Smooth muscle cell (in vitro differentiated cells): Measurements from ENCODE around the gene FADS2. TPM values are rescaled to one million over a fixed set of nuclear protein-coding genes. Genes with fewer than 3 reads are reported as not detected.

Experiments used
- DNase-seq: peaks from one replicate; lab custom pipeline; 2025; ENCODE audit not compliant: unreplicated experiment; lab: John Stamatoyannopoulos, UW
- H2AFZ ChIP-seq: fragments of 200-600 bp; sonication (generic); 2 replicates; pipeline ENCODE4 v1.6.0; 2016; ENCODE audit warnings: antibody characterized with exemption, low read depth, mild to moderate bottlenecking
- H3F3A ChIP-seq: fragments of 200-600 bp; sonication (generic); 2 replicates; pipeline ENCODE4 v1.6.0; 2017; ENCODE audit warnings: antibody characterized with exemption, low read depth
- H3K27ac ChIP-seq: fragments of 200-600 bp; sonication (generic); 2 replicates; pipeline ENCODE4 v1.5.1; 2016; ENCODE audit warnings: low read depth, mild to moderate bottlenecking
- H3K27me3 ChIP-seq: fragments of 200-600 bp; sonication (generic); 2 replicates; pipeline ENCODE4 v1.6.1; 2016; ENCODE audit warnings: low read depth, mild to moderate bottlenecking
- H3K36me3 ChIP-seq: fragments of 200-600 bp; sonication (generic); 2 replicates; pipeline ENCODE4 v1.5.1; 2016; ENCODE audit warnings: low read depth
- H3K4me1 ChIP-seq: fragments of 200-600 bp; sonication (generic); 2 replicates; pipeline ENCODE4 v1.5.1; 2016; ENCODE audit warnings: low read depth
- H3K4me2 ChIP-seq: fragments of 200-600 bp; sonication (generic); 2 replicates; pipeline ENCODE4 v1.6.0; 2016; ENCODE audit warnings: mild to moderate bottlenecking
- H3K4me3 ChIP-seq: fragments of 200-600 bp; sonication (generic); 2 replicates; pipeline ENCODE4 v1.5.1; 2016; ENCODE audit warnings: mild to moderate bottlenecking
- H3K79me2 ChIP-seq: fragments of 200-600 bp; sonication (generic); 2 replicates; pipeline ENCODE4 v1.6.0; 2016; ENCODE audit warnings: low read depth, mild to moderate bottlenecking
- H3K9ac ChIP-seq: fragments of 200-600 bp; sonication (generic); 2 replicates; pipeline ENCODE4 v1.6.0; 2016; ENCODE audit warnings: low read depth
- H3K9me3 ChIP-seq: fragments of 200-600 bp; sonication (generic); replicated peaks from 2 replicates; pipeline ENCODE4 v1.5.1; 2016; ENCODE audit warnings: low read depth
- H4K20me1 ChIP-seq: fragments of 200-600 bp; sonication (generic); 2 replicates; pipeline ENCODE4 v1.6.0; 2016; ENCODE audit warnings: low read depth
- WGBS: methylation state at CpG from one replicate; pipeline ENCODE4 v1.1.7; 2016; ENCODE audit warnings: low lambda C conversion rate; 5-methylcytosine and 5-hydroxymethylcytosine counted together
- polyA plus RNA-seq: library from polyadenylated mRNA; unstranded; fragments of >200 nt; fragmentation: Nextera tagmentation; extraction: Ambion mirVana; gene quantifications from 2 replicates; pipeline ENCODE4 v1.2.1, GENCODE V29; 2016
- total RNA-seq: library from RNA; depleted of rRNA; stranded (reverse); fragments of >200 nt; gene quantifications from 2 replicates; pipeline ENCODE4 v1.2.3, GENCODE V29; 2014
- TF ChIP-seq, protein P1 (sequence below): fragments of 200-600 bp; sonication (generic); IDR thresholded peaks from 2 replicates; pipeline ENCODE4 v1.5.1; 2017; ENCODE audit warnings: borderline replicate concordance, mild to moderate bottlenecking, antibody characterized with exemption; ENCODE audit not compliant: insufficient read depth, poor library complexity, severe bottlenecking

The FADS2 gene
- total and polyA plus RNA-seq, 2 experiments from 2014 or later = 279 to 495 TPM

DNA sequence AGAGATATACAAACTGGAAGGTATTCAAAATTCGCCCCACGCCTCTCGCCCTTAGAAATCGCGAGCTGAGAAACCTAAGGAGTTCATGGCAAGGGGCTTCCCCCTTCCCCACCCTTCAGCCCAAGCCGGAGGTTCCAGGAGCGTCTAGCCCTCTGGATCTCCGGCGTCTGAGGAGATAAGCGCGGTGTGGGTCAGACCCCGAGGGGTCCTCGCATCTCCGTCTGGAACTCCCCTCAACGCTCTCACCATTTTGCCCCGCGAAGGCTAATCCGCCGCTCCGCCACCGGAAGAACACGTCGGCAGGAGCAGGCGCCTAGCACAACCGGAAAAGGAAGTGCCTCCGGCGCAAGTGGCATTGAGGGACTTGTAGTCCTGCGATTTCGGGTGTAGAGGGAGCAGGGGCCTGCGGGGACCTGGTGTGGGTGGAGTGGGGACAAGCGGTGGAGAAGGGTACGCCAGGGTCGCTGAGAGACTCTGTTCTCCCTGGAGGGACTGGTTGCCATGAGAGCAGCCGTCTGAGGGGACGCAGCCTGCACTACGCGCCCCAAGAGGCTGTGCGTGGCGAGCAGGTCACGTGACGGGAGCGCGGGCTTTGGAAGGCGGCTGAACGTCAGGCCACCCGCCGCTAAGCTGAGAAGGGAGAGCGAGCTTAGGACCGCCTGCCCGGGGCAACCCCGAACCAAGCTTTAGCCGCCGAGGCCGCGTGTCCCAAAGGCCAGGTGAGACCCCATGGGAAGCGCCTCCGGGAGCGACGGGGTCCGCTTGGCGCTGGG is 35.6 kb upstream of the FADS2 start, which contains the start of the genes FEN1 and TMEM258:
FEN1 (plus strand) TSS at position 602 of the 773 bp plus-strand sequence. CDS start 2,451 bp downstream, outside the sequence.
TMEM258 (minus strand) TSS at position 290 of the 773 bp plus-strand sequence; CDS start at position 249, 41 bp downstream.
- Histone ChIP-seq H3K36me3 (no peaks in the 10 kb centered on the region), H3K9ac (peak within 1 kb of the TSS; percentile 96), H2AFZ (peak within 1 kb of the TSS; percentile 78), H3K27me3 (no peaks in the 10 kb centered on the region), H3K27ac (peak within 1 kb of the TSS; percentile 99), H3K79me2 (peaks cover 39% of the 10 kb centered on the region), H3K4me1 (peaks cover 16% of the 10 kb centered on the region), H4K20me1 (no peaks in the 10 kb centered on the region), H3K9me3 (no peaks in the 10 kb centered on the region), H3K4me3 (peak within 1 kb of the TSS; percentile 78), H3K4me2 (peak within 1 kb of the TSS; percentile 91), H3F3A (peaks cover 7% of the 10 kb centered on the region)
- WGBS = 1% methylated on average over 59 of the region's 61 CpGs
- peak; percentile 95 for DNase-seq
- TF ChIP-seq, protein P1, sequence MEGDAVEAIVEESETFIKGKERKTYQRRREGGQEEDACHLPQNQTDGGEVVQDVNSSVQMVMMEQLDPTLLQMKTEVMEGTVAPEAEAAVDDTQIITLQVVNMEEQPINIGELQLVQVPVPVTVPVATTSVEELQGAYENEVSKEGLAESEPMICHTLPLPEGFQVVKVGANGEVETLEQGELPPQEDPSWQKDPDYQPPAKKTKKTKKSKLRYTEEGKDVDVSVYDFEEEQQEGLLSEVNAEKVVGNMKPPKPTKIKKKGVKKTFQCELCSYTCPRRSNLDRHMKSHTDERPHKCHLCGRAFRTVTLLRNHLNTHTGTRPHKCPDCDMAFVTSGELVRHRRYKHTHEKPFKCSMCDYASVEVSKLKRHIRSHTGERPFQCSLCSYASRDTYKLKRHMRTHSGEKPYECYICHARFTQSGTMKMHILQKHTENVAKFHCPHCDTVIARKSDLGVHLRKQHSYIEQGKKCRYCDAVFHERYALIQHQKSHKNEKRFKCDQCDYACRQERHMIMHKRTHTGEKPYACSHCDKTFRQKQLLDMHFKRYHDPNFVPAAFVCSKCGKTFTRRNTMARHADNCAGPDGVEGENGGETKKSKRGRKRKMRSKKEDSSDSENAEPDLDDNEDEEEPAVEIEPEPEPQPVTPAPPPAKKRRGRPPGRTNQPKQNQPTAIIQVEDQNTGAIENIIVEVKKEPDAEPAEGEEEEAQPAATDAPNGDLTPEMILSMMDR = no peak

DNA sequence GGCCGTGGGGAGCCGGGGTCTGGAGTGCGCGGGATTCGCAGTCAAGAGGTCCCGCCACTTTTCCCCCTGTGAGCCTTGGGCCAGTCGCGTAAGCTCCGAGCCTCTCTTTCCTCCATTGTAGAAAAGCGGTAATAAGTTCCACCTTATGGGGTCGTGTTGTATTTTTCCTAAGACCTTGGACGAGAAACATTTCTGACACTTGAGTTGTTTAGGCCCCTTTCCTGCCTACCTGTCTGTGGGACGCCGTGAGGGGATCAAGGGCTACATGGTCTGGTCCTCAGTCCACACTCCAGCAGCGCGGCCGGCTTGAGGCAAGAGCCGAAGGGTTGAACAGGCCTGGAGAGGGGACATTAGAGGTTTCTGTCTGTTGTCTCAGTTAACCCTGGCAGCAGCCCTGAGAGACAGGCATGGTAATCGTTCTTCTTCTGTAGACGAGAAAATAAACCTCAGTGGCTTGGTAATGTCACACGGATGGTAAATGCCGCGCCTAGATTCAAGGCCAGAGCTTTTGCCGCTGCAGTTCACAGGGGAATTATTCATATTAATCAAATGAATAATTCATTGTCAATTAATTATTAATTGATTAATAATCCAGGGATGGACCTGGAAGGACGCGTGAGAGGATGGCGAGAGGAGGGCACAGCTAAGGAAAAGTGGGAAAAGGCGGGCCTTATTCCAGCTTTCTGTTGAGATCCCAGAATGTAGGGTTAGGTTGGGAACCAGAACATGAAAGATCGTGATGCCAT is 34.8 kb upstream of the FADS2 start:
- Histone ChIP-seq H3K9ac (peak overlapping the region; percentile 96), H3K4me2 (peak overlapping the region; percentile 91), H3K4me3 (peak overlapping the region; percentile 78), H3K36me3 (no peaks in the 10 kb centered on the region), H2AFZ (peak overlapping the region; percentile 78), H3K4me1 (peaks cover 16% of the 10 kb centered on the region), H3K27ac (peak overlapping the region; percentile 99), H3F3A (peaks cover 6% of the 10 kb centered on the region), H4K20me1 (no peaks in the 10 kb centered on the region), H3K9me3 (no peaks in the 10 kb centered on the region), H3K27me3 (no peaks in the 10 kb centered on the region), H3K79me2 (peaks cover 39% of the 10 kb centered on the region)
- TF ChIP-seq, protein P1 = no peak
- 6% methylated on average over 29 of the region's 29 CpGs for WGBS
- DNase-seq = no peak

GRCh38 chr11:61793829-61794204 is 34.3 kb upstream of the FADS2 start:
- no peak overlapping the region for H2AFZ ChIP-seq
- DNase-seq = no peak
- H3K4me3 ChIP-seq = peak overlapping the region; percentile 78
- peaks cover 7% of the 10 kb centered on the region for H3F3A ChIP-seq
- TF ChIP-seq, protein P1 = no peak
- no peaks in the 10 kb centered on the region for H4K20me1 ChIP-seq
- H3K4me1 ChIP-seq = peaks cover 16% of the 10 kb centered on the region
- peak overlapping the region; percentile 96 for H3K9ac ChIP-seq
- H3K9me3 ChIP-seq = no peaks in the 10 kb centered on the region
- H3K27me3 ChIP-seq = no peaks in the 10 kb centered on the region
- H3K27ac ChIP-seq = no peak overlapping the region
- H3K36me3 ChIP-seq = no peaks in the 10 kb centered on the region
- peak overlapping the region; percentile 91 for H3K4me2 ChIP-seq
- H3K79me2 ChIP-seq = peaks cover 39% of the 10 kb centered on the region
- 86% methylated on average over 3 of the region's 3 CpGs for WGBS
